ENCODE measurements around the gene AMER3. TPM values are rescaled to one million over a fixed set of nuclear protein-coding genes. Genes with fewer than 3 reads are reported as not detected.
"Not testable (repeated sequence)": the region's sequence is repeated elsewhere in the genome, so short reads cannot be mapped to it uniquely, and the experiment has no call there.

Gene AMER3, protein sequence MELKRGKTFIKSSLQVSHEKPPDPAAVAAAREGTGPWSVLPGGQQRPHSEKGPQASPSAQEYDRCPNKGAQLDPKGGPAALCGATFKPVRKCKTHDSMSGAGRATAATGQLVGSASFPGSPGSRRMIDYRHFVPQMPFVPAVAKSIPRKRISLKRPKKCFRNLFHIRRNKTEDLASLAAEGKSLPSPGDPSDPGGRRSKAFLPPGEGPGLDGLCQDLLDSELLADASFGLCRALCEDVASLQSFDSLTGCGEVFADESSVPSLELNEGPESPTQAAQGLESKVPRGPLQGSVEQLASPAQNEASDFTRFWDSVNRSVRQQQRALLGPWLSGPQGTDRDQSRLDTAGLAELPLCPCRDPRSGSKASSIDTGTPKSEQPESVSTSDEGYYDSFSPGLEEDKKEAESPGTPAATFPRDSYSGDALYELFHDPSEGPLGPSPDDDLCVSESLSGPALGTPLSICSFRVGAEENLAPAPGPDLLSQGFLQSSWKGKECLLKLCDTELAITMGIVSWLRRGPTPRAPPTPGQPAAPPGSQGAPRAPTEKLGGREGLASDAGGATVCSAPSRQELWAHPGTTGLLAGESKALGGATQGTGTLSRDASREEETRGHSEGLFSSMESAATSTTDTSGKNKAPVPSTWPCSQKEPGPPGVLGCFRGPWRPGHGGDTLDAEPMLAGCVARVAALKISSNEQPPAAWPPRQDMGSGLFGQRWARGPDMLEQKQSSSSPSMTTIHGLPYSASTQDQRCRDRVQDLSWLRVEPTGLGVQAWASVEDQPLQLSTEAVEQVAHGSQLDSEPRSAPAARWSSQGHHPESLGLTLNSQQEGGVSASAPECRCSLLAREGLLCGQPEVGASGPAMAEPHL
- not detected in 2 replicates for total RNA-seq (2014; rRNA removed; shearing (Covaris generic))

DNA sequence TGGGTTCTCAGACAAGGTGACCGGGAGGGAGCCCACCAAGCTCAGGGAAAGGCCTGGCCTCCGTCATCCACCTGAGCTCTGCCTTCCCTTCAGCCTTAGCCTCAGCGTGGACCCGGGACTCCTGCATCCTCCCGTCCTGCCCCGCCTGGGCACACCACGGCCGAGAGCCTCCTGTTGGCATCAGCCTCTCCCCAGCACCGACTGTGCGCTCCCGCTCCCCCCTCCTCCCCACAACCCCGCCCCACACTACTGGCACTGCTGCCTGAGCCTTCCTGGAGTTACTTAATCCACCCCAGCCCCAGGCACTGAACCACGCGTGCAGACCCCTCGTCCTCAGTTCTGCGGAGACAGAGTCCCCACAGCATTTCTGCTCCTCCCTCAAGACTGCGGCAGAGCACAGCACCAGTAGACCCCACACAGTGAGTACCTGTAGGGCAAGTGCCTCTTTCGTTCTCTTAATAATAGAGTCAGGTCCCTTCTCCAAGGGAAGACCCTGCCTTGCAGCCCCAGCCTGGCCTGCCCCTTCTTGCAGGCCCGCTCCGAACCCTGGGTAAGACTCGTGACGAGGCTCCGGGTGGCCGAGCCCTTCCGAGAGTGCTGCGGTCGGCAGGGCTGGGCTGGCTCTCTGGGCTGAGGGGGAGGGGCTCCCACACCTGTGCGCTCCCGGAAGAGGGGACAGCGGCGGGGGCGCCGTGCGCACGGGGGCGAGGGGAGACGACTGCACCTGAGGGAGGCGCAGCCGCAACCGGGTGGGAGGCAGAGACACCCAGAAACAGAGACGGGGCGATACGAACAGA is at the start of gene AMER3:
TSS of gene AMER3 (plus strand) at position 285 of the 797 bp plus-strand sequence. CDS start 6,533 bp downstream, outside the sequence.
- DNase-seq (ENCODE audit: low spot score) = no peak

DNA sequence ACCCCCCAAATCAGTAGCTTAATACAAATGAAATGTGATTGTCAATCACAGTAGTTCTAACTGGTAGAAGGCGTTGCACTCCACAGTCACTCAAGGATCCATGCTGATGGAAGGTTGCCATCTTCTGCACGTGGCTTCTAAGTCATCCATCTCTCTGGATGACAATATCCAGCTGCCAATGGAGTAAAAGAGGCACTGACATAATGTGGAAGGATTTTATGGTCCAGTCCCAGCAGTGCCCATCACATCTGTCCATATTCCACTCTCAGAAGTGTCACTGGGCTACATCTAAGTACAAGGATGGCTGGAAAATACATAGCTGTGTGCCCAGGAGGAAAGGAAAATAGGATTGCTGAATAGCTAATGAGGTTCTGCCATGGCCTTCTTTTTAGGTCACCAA is 40.5 kb upstream of the AMER3 start:
- not testable (repeated sequence) for DNase-seq (ENCODE audit: low spot score)

DNA sequence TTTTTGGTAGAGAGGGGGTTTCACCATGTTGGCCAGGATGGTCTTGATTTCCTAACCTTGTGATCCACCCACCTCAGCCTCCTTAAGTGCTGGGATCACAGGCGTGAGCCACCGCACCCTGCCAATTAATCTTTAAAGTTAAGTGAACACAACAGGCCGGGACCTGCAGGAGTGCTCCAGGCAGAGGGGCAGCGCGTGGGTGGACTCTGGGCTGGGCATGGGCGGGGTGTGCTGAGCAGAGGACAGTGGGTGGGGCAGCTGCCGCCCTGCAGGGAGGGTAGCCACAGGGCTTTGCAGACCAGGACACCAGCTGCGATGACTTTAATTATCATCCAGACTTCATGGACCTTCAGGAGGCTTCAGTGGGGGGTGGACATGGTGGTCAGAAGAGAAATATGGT is 35.3 kb upstream of the AMER3 start:
- DNase-seq (ENCODE audit: low spot score) = no peak

DNA sequence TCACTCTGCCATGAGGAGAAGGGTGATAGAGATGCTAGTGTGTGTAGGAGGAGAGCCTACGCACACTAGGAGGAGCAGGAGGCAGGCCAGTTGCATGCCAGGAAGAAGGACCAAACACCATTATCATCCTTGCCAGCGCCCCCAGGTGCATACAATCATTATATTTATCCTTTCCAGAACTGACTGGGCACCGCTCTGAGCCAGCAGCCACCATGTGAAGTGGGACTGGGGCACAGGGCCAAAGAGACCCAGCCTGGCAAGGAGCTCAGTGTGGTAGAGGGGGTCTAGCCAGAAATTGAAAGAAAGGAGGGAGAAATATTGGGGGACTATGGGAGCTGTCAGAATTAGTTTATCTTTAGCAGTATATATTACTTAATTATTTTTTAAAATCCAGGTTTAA is 34.8 kb upstream of the AMER3 start:
- DNase-seq (ENCODE audit: low spot score) = no peak

DNA sequence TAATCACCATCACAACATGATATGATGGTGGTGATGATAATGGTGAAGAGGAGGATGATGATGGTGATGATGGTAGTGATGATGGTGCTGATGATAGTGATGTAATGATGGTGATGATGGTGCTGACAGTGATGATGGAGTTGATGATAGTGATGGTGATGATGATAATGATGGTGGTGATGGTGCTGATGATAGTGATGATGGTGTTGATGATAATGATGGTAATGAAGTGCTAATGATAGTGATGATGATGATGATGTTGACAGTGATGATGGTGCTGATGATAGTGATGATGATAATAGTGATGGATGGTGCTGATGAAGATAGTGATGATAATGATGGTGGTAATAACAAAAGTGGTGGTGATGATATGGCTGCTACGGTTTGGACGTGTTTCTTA is 30.9 kb upstream of the AMER3 start:
- DNase-seq (ENCODE audit: low spot score) = no peak

DNA sequence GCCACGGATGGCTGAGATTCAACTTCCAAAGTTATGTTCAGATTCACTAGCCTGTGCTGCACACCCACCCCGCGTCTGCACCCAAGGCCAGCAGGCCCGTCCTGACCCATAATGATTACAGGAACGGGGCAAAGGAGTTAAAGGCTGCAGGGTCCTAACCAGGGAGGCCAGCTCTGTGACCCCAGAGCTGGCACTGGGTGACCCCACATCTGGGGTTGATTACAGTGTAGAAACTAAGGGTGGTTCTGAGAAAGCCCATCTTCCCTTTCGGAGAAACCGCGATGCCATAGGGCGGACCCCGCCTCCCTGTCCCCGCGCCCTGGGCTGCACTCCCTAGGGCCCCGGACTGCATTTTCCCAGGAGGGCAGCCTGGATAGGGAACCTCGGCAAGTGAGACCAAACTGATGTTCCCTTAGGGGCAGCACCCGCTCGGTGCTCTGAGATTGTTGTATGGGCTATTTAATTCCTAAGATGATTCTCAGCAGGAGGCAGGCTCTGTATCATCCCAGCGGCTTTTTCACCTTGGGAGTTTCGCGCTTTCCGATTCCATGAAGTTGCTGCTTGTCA is 28.6 kb upstream of the AMER3 start:
- DNase-seq (ENCODE audit: low spot score) = no peak

DNA sequence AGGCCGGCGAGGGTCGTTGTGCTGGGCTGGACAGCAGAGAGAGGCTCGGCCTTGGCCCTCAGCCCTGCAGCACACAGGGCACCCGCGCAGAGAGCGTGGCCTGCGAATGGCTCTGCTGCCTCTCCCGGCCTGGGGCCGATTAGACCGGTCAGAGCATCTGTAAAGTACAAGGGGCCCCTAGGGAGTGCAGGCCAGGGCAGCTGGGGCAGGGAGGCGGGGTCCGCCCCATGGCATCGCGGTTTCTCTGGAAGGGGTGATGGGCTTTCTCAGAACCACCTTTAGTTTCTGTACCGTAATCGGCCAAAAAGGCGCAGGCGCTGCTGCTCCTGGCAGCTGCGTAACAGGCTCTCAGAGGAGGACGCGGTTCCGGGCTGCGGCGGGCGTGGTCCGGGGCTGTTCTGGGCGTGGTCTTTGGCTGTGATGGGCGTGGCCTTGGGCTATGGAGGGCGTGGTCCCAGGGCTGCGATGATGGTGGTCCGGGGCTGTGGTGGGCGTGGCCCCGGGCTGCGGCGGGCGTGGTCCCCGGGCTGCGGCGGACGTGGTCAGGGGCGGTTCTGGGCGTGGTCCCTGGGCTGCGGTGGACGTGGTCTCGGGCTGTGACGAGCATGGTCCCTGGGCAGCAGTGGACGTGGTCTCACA is 27.9 kb upstream of the AMER3 start:
- no peak for DNase-seq (ENCODE audit: low spot score)

DNA sequence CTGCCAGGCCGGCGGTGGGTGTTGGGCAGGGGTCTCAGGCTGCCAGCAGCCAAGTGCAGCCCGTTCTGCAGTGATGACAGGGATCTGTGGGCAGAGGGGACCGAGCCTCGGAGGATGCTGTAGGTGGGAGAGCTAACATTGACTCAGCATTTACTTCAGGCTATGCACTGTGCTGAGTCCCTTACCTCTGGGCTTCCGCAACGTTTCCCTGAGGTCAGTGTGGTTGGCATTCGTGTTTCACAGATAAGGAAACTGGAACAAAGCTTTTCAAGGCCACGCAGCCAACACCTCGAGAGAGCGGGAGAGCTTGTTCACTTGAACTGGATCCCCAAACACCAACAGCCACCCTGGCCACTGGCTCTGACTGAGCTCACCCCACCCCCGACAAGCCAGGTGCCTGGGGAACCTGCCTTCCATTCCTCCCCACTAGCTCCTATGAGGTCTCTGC is 27.3 kb upstream of the AMER3 start:
- no peak for DNase-seq (ENCODE audit: low spot score)

DNA sequence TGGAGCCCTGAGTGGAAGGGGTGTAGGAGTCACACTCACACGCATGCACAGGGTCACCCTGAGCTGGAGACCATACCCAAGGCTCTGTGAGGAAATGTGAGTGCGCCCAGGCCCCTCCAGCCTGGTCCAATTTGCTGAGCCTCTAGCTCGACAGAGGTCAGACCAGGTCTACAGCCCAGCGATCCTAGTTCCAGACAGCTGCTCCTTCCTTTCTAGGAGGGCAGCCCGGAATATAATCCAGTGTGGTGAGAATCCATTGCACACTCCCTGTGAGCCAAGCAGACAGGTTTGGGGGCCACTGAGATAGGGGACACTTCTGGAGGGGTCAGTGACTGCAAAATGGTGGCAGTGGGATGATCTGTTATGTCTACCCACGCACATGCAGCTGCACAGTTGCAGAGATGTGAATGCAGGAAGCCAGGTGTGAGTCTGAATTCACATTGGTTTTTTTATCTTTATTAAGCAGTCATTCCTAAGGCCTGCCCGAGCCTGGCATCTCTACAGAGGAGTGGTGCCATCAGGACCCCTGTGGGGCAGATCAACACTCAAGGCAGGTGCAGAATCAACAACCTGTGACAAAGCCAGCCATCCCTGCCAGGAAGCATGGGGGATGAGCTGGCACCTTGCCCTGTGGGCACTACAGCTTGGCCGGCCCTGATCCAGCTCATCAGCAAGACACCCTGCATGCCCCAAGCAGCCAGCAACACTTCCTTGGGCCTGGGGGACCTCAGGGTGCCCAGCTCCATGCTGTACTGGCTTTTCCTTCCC is 26.6 kb upstream of the AMER3 start, which contains the start of gene GPR148:
TSS of gene GPR148 (plus strand) at position 522 of the 768 bp plus-strand sequence. CDS start at position 604, 82 bp downstream.
- DNase-seq (ENCODE audit: low spot score) = no peak

DNA sequence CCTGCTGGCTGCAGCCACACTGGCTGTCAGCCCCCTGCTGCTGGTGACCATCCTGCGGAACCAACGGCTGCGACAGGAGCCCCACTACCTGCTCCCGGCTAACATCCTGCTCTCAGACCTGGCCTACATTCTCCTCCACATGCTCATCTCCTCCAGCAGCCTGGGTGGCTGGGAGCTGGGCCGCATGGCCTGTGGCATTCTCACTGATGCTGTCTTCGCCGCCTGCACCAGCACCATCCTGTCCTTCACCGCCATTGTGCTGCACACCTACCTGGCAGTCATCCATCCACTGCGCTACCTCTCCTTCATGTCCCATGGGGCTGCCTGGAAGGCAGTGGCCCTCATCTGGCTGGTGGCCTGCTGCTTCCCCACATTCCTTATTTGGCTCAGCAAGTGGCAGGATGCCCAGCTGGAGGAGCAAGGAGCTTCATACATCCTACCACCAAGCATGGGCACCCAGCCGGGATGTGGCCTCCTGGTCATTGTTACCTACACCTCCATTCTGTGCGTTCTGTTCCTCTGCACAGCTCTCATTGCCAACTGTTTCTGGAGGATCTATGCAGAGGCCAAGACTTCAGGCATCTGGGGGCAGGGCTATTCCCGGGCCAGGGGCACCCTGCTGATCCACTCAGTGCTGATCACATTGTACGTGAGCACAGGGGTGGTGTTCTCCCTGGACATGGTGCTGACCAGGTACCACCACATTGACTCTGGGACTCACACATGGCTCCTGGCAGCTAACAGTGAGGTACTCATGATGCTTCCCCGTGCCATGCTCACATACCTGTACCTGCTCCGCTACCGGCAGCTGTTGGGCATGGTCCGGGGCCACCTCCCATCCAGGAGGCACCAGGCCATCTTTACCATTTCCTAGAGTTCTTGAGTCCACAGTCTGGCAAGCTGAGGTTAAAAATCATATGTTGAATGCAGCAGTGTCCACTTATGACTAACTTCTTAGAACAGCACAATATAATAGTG is 25.7 kb upstream of the AMER3 start:
- DNase-seq (ENCODE audit: low spot score) = no peak

DNA sequence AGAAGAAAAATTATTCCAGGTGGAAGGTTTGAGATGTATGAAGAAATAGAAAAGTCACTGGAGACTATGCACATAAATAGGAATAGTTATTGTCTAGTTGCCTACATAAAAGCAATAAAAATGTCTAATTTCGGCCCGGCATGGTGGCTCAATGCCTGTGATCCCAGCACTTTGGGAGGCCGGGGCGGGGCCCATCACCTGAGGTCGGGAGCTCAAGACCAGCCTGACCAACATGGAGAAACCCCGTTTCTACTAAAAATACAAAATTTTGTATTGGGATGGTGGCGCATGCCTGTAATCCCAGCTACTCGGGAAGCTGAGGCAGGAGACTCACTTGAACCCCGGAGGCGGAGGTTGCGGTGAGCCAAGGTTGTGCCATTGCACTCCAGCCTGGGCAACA is 23.1 kb upstream of the AMER3 start:
- not testable (repeated sequence) for DNase-seq (ENCODE audit: low spot score)

DNA sequence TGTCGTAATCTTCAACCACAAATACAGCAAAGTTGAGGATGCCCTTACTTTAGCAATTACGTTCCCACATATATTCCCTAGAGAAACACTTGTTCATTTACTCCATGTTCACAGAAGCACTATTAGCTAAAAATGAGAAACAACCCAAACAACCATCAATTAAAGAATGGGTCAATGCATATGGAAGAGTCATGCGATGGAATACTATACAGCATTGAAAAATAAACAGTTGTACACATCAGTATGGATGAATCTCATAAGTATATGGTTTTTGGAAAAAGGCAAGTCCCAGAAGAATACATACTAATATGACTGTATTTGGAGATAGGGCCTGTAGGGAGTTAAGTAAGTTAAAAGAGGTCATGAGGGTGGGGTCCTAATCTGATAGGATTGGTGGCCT is 20.1 kb upstream of the AMER3 start:
- no peak for DNase-seq (ENCODE audit: low spot score)

DNA sequence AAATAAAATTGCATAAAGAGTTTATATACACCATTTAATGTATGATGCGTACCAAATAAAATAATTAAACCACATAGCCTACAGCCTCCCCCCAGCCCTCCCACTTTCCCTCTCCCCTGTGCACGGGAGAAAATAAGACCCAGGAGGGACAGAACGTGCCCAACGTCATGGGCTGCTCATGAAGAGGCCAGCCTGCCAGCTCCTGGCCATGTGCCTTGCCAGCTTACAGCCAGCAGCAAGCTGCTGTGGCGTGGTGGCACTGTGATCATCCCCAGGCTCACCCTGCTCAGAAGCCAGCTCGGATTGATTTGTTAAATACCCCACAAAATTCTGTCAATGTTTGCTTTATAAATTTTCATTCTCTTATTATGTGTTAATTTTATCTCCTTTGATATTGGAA is 18.9 kb upstream of the AMER3 start:
- no peak for DNase-seq (ENCODE audit: low spot score)

DNA sequence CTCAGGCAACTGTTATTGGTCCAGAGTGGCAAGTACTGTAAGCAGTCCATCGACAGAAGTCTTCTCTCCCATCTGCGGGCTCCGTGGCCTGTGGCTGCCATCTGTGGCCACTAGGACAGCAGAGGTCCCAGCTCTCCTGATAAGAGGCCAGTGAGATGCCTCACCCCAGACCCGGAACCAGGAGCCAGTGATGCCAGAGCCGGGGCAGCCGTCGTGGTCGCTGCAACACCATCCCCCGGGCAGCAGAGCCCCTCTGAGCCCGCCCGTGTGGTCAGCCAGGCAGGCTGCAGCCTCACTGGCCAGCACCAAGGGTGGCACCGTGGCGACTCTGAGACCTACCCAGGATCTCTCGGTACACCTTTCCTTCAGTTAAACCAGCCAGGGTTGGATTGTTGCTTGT is 17.7 kb upstream of the AMER3 start:
- DNase-seq (ENCODE audit: low spot score) = no peak

DNA sequence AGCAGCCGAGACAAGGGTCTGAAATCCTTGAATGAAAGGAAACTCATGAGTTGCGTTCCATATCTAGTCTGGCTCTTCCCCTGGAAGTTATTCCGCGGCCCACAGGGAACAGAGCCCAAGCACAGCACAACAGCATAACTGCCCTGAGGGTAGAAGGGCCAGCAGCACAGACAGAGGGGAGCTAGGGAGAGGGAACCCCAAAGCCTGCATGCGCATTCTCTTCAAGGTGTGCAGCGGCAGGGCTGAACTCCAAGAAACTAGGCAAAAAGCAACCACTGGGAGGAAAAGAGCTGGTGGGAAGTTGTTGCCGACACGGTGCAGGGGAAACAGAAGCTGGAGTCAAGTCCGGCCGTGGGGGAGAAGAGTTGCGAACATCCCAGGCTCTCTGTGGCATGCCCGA is 14.7 kb upstream of the AMER3 start:
- DNase-seq (ENCODE audit: low spot score) = no peak

DNA sequence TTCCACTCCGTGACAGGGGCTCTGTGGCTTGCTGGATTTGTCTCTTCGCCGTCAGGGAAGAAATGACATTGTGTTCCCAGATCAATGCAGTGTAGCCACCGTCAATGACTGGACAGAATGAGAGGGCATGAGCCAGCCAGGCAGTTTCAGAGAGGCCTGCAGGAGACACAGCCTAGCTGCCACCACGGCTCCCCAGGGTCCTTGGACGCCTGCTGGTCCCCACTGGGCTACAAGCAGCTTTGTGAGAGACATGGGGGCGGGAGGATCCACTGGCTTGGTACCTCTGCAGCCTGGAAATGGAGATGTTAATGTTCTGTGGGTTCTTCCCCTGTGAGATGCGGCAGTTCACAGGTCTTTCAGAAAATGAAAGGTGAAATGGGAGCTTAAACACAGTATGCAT is 12.1 kb upstream of the AMER3 start:
- no peak for DNase-seq (ENCODE audit: low spot score)

DNA sequence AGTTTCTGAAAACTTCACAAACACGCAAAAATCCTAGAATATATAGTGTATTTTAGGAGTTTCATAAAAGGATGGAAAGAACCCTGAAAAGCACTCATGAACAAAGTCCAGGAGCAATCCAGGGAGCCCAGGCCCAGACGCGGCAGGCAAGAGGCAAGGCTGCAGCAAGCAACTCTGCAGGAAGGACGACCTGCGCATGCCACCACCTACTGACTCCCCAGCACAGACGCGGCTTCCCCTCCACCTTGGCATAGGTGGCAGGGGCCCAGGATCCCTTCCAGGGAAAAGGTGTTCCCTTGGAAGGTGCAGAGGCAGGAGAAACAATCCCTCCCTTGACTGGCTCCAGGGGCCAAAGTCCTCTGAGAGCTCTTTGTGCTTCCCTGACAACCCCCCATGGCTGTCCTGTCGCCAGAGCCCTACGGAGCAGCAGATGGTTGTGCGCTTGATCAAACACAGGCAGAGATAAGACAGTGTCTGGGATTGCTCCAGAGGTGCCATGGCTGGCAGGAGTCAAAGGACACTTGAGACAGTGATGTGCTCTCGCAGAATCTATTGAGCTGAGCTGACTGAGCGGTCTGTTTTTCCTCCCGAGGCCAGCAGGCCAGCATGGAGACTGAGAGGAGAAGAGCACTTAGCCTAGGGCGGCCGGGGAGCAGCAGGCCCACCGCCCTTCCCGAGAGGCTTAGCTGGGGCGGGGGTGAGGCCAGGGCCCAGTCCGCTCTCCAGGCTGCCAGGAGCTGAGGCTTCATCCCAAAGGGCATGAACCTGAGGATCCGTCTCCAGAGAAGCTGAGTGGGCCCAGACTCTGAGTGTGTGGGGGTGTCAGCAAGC is 10.8 kb upstream of the AMER3 start:
- DNase-seq (ENCODE audit: low spot score) = peak; percentile 2

DNA sequence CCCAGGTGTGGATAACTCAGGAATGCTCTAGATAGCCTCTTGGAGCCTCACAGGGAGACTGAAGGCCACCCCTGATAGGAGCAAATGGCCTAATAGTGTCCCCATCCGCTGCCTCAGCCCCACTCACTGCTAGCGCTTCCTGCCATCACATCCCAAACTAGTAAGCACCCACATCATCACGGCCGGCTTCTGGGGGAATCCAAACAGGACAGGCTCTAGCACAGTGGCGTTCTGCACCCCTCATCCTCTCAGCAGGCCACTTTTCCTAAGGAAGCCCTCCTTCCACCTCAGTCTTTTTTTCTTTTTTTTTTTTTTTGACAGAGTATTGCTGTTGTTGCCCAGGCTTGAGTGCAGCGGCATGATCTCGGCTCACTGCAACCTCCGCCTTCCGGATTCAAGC is 6.3 kb upstream of the AMER3 start:
- DNase-seq (ENCODE audit: low spot score) = no peak

All from HT-29 (cell line).